ENCODE data around the gene MEG3. TPM values are rescaled to one million over a fixed set of nuclear protein-coding genes. Genes with fewer than 3 reads are reported as not detected.

MEG3 gene
- total and polyA plus RNA-seq, 2 of the 4 experiments (the other 2 are of a cell fraction) = 31.5 to 556 TPM

DNA sequence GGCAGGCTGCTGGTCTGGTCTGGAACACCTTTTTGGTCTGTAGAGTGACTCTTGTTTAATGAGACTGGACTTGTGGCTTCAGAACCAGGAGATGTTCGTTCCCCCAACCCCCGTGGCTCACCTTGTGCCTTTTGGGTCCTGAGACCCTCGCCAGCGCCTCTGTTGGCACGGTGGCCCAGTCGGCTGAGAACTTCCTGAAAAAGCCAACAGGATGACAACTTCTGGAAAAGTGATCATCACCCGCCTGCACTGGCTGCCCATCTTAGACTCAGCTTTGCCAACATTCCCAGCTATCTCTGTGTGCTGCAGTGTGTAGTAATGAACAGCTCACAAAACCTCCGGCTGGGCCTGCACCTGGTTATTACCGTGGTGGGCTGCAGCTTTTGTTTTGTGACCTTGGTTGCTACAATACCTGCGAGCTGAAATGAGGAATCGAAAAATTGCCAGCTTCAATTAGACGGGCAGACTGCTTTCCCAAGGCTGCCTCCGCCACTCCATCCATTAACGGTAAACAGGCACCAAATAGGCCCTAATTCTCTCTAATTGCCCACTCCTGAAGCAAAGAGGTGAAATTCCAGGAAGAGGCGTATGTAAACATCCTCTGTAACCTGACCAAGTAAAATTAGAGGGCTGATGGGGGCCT, 16.0 kb downstream of the MEG3 start:
- WGBS, 2 experiments (ENCODE audit: extremely low coverage in 2 of 2, insufficient read length in 1 of 2) = 85% methylated on average over 4 of the region's 15 CpGs; no CpG with 5 or more reads in 1 of the 2 experiments
- Histone ChIP-seq H4K91ac (ENCODE audit: insufficient read depth, low read depth, low read length) (no peak overlapping the region), H3K14ac (replicated peaks; ENCODE audit: low read depth, low read length) (peak overlapping the region; percentile 1; the same call in 1 of the 2 replicates), H3K4me3 (ENCODE audit: insufficient read depth, low read depth, low read length) (no peak overlapping the region), H4K20me1 (ENCODE audit: insufficient read depth, low read length) (peaks cover 99% of the 10 kb centered on the region), H3K23ac (ENCODE audit: low read depth, low read length) (no peak overlapping the region), H3K9me3 (ENCODE audit: control insufficient read depth, insufficient read depth, low read length) (no peaks in the 10 kb centered on the region), H2AK9ac (replicated peaks; ENCODE audit: low read depth, low read length, poor library complexity) (no peak overlapping the region), H3K9me1 (ENCODE audit: insufficient read depth, low read length) (no peaks in the 10 kb centered on the region; the same call in 1 of the 2 replicates), H3K27ac (ENCODE audit: insufficient read depth, low read length) (peak overlapping the region; percentile 48; the same call in 1 of the 2 replicates), H3K9ac (ENCODE audit: low read depth, low read length) (no peak overlapping the region), H3K27me3 (ENCODE audit: control insufficient read depth, insufficient read depth, low read length) (no peaks in the 10 kb centered on the region), H2AFZ (replicated peaks; ENCODE audit: low read length, poor library complexity) (no peak overlapping the region), H2BK120ac (ENCODE audit: low read depth, low read length) (no peak overlapping the region), H3K4me1 (ENCODE audit: control insufficient read depth, insufficient read depth, low read length) (peaks cover 21% of the 10 kb centered on the region), H4K5ac (ENCODE audit: low read depth, low read length) (no peak overlapping the region), H3K79me1 (ENCODE audit: low read depth in 1 of 2, low read length in 2 of 2) (peaks cover 6 to 56% of the 10 kb centered on the region in 2 experiments; a peak in 3 of 4 replicates), H2BK15ac (ENCODE audit: low read depth, low read length) (no peak overlapping the region), H3K18ac (ENCODE audit: low read depth, low read length) (peak overlapping the region; percentile 22; the same call in 1 of the 2 replicates), H3K36me3 (ENCODE audit: control insufficient read depth, insufficient read depth, low read length) (peaks cover 64% of the 10 kb centered on the region), H2BK20ac (ENCODE audit: low read depth, low read length) (no peak overlapping the region), H3K4me2 (ENCODE audit: low read depth, low read length) (no peak overlapping the region), H4K8ac (ENCODE audit: low read depth in 2 of 2, low read length in 2 of 2) (no peak overlapping the region), H3K4ac (ENCODE audit: low read depth, low read length) (no peak overlapping the region), H3K56ac (ENCODE audit: extremely low read depth, insufficient read depth, low read length) (no peak overlapping the region), H2AK5ac (ENCODE audit: low read depth, low read length) (no peak overlapping the region), H2BK5ac (ENCODE audit: low read depth, low read length, poor library complexity, severe bottlenecking) (peak overlapping the region; percentile 31)
- intact Hi-C loops (cut with micrococcal nuclease) (loop anchor here (5.0 kb wide), 1 partner anchor 180 kb away; no protein-coding TSS in a partner anchor), in situ Hi-C loops (cut with MboI; ENCODE audit: low sequenced_read_pairs) (loop anchor here (10.0 kb wide), 1 partner anchor 457 kb away; no protein-coding TSS in a partner anchor), dilution Hi-C loops (cut with HindIII; ENCODE audit: low sequenced_read_pairs, unreplicated experiment) (no loop called here)
- CTCF ChIA-PET = interaction anchor here (1.1 kb wide), 1 partner anchor 14 kb away, joined by 3 read pairs; no protein-coding TSS in a partner anchor
- DNase-seq (no peak), ATAC-seq (ENCODE audit: low read depth) (no peak)
- no TSS peak for BruUV-seq (replicated peaks)
- POLR2A ChIA-PET (ENCODE audit: unreplicated experiment) = interaction anchor here (0.7 kb wide), 1 partner anchor 16 kb away, joined by 3 read pairs; the partner anchor contains the start of gene MEG3
- TF ChIP-seq BHLHE40 (IDR thresholded peaks at IDR 0.05; ENCODE audit: low read depth, low read length) (no peak), FOS (IDR thresholded peaks at IDR 0.05; ENCODE audit: low read depth, low read length) (no peak), RCOR1 (IDR thresholded peaks at IDR 0.05; ENCODE audit: insufficient replicate concordance, low read length) (no peak), MAFK (IDR thresholded peaks at IDR 0.05; ENCODE audit: low read depth, low read length) (no peak), MAZ (IDR thresholded peaks at IDR 0.05; ENCODE audit: borderline replicate concordance, low read depth, low read length) (no peak), CHD1 (IDR thresholded peaks at IDR 0.05; ENCODE audit: low read depth, low read length) (no peak), POLR2A (IDR thresholded peaks at IDR 0.05; ENCODE audit: low read depth, low read length) (no peak), CEBPB (IDR thresholded peaks at IDR 0.05; ENCODE audit: low read depth, low read length) (no peak), SMC3 (IDR thresholded peaks at IDR 0.05; ENCODE audit: low read depth, low read length) (no peak), MXI1 (IDR thresholded peaks at IDR 0.05; ENCODE audit: borderline replicate concordance, low read depth, low read length) (no peak), RAD21 (IDR thresholded peaks at IDR 0.05; ENCODE audit: low read length) (no peak), NFE2L2 (IDR thresholded peaks at IDR 0.05; ENCODE audit: low read depth, low read length) (no peak)
- TF ChIP-seq, protein P1, sequence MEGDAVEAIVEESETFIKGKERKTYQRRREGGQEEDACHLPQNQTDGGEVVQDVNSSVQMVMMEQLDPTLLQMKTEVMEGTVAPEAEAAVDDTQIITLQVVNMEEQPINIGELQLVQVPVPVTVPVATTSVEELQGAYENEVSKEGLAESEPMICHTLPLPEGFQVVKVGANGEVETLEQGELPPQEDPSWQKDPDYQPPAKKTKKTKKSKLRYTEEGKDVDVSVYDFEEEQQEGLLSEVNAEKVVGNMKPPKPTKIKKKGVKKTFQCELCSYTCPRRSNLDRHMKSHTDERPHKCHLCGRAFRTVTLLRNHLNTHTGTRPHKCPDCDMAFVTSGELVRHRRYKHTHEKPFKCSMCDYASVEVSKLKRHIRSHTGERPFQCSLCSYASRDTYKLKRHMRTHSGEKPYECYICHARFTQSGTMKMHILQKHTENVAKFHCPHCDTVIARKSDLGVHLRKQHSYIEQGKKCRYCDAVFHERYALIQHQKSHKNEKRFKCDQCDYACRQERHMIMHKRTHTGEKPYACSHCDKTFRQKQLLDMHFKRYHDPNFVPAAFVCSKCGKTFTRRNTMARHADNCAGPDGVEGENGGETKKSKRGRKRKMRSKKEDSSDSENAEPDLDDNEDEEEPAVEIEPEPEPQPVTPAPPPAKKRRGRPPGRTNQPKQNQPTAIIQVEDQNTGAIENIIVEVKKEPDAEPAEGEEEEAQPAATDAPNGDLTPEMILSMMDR (conservative IDR thresholded peaks at IDR 0.05; ENCODE audit: low read depth, low read length) = no peak
- TF ChIP-seq, protein P2, sequence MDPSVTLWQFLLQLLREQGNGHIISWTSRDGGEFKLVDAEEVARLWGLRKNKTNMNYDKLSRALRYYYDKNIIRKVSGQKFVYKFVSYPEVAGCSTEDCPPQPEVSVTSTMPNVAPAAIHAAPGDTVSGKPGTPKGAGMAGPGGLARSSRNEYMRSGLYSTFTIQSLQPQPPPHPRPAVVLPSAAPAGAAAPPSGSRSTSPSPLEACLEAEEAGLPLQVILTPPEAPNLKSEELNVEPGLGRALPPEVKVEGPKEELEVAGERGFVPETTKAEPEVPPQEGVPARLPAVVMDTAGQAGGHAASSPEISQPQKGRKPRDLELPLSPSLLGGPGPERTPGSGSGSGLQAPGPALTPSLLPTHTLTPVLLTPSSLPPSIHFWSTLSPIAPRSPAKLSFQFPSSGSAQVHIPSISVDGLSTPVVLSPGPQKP (IDR thresholded peaks at IDR 0.05; ENCODE audit: borderline replicate concordance, low read depth, low read length) = no peak
- TF ChIP-seq, protein P3, sequence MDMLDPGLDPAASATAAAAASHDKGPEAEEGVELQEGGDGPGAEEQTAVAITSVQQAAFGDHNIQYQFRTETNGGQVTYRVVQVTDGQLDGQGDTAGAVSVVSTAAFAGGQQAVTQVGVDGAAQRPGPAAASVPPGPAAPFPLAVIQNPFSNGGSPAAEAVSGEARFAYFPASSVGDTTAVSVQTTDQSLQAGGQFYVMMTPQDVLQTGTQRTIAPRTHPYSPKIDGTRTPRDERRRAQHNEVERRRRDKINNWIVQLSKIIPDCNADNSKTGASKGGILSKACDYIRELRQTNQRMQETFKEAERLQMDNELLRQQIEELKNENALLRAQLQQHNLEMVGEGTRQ (IDR thresholded peaks at IDR 0.05; ENCODE audit: low read depth, low read length) = no peak
